ENCODE results near the gene MEGF6.

DNA sequence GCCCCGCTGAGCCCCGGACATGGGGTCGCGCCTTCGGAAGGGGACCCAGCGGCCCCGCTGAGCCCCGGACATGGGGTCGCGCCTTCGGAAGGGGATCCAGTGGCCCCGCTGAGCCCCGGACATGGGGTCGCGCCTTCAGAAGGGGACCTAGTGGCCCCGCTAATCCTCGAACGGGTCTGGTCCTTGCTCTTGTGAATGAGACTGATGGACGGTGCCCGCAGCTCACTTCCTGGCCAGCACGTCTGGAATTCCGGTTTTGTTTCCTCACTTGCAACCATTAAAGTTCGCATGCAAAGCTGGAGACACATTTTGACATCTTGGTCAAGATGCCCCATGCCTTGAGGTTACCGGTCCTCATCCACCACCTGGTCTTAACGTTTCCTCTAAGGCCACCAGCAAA is 33.0 kb upstream of the MEGF6 start:
- TF ChIP-seq POLR2A (IDR thresholded peaks at IDR 0.05; ENCODE audit: low read length), result no peak
- TF ChIP-seq GATA1 (IDR thresholded peaks at IDR 0.05; ENCODE audit: low read depth, low read length), result no peak

Data from erythroblast (primary cell).